ENCODE data around the gene PEX5L. TPM values are rescaled to one million over a fixed set of nuclear protein-coding genes. Genes with fewer than 3 reads are reported as not detected.

The PEX5L gene
- total and polyA plus RNA-seq, 2 donors (not counting 1 experiment from before 2014, with no cell fraction given), result not detected

- H3K9ac ChIP-seq (ENCODE audit: low read length), result no peak overlapping the region
- H3K36me3 ChIP-seq (replicated peaks in 1 of 2; ENCODE audit: control extremely low read depth in 1 of 2, control insufficient read depth in 1 of 2, extremely low read depth in 1 of 2, insufficient read depth in 2 of 2, low read length in 1 of 2), result no peaks in the 10 kb centered on the region
- Mint-ChIP-seq H3K9me3 (ENCODE audit: insufficient read depth) (no peaks in the 10 kb centered on the region), H3K4me1 (no peaks in the 10 kb centered on the region), H3K27ac (no peak overlapping the region), H3K4me3 (no peak overlapping the region), H3K27me3 (peaks cover 33% of the 10 kb centered on the region)
- H3K4me1 ChIP-seq (ENCODE audit: control insufficient read depth in 2 of 2, insufficient read depth in 2 of 2, low read length in 2 of 2), result no peaks in the 10 kb centered on the region
- no CpG with 5 or more reads among the region's 3 CpGs for WGBS (ENCODE audit: insufficient coverage)
- no peak for DNase-seq
- intact Hi-C loops (cut with micrococcal nuclease), result no loop called here
- ChIA-PET POLR2A (no interaction called here), CTCF (no interaction called here)
- TF ChIP-seq CTCF (IDR thresholded peaks at IDR 0.05), result no peak
- TF ChIP-seq EZH2 (IDR thresholded peaks at IDR 0.05; ENCODE audit: borderline replicate concordance, insufficient read depth, low read depth, low read length, poor library complexity, severe bottlenecking), result no peak
- no peak overlapping the region for H2AFZ ChIP-seq (ENCODE audit: insufficient read depth, low read depth, low read length, poor library complexity, severe bottlenecking)
- ATAC-seq (ENCODE audit: low read depth), result no peak
- no peaks in the 10 kb centered on the region for H3K79me2 ChIP-seq (ENCODE audit: control insufficient read depth, insufficient read depth, low read length)
- H3K4me2 ChIP-seq (replicated peaks; ENCODE audit: low read depth, low read length, poor library complexity, severe bottlenecking), result no peak overlapping the region
- H3K27ac ChIP-seq (ENCODE audit: low read length in 2 of 2), result no peak overlapping the region
- H3K27me3 ChIP-seq (replicated peaks in 1 of 4; ENCODE audit: control extremely low read depth in 1 of 4, control insufficient read depth in 3 of 4, insufficient read depth in 4 of 4, low read length in 3 of 4), result peaks cover 0 to 5% (median 0%) of the 10 kb centered on the region in 4 experiments
- H4K20me1 ChIP-seq (ENCODE audit: control insufficient read depth, insufficient read depth, low read length, poor library complexity, severe bottlenecking), result no peaks in the 10 kb centered on the region
- H3K9me3 ChIP-seq (ENCODE audit: control extremely low read depth in 1 of 3, control insufficient read depth in 2 of 3, insufficient read depth in 1 of 3, low read length in 2 of 3), result no peaks in the 10 kb centered on the region
- no peak overlapping the region for H3K4me3 ChIP-seq (ENCODE audit: control extremely low read depth in 1 of 5, extremely low read depth in 1 of 5, insufficient read depth in 1 of 5, low read depth in 2 of 5, low read length in 4 of 5)
These were observed 114.8 kb downstream of the PEX5L start for GRCh38 chr3:179921951-179922350.

GRCh38 chr3:179921500-179921899 lies 115.2 kb downstream of the PEX5L start:
- Mint-ChIP-seq H3K27ac (no peak overlapping the region), H3K9me3 (ENCODE audit: insufficient read depth) (no peaks in the 10 kb centered on the region), H3K4me1 (no peaks in the 10 kb centered on the region), H3K27me3 (peaks cover 31% of the 10 kb centered on the region), H3K4me3 (no peak overlapping the region)
- H4K20me1 ChIP-seq (ENCODE audit: control insufficient read depth, insufficient read depth, low read length, poor library complexity, severe bottlenecking), result no peaks in the 10 kb centered on the region
- intact Hi-C loops (cut with micrococcal nuclease), result no loop called here
- TF ChIP-seq CTCF (IDR thresholded peaks at IDR 0.05) (no peak), EZH2 (IDR thresholded peaks at IDR 0.05; ENCODE audit: borderline replicate concordance, insufficient read depth, low read depth, low read length, poor library complexity, severe bottlenecking) (no peak)
- H3K4me1 ChIP-seq (ENCODE audit: control insufficient read depth in 2 of 2, insufficient read depth in 2 of 2, low read length in 2 of 2), result no peaks in the 10 kb centered on the region
- no peak overlapping the region for H2AFZ ChIP-seq (ENCODE audit: insufficient read depth, low read depth, low read length, poor library complexity, severe bottlenecking)
- CTCF ChIA-PET, result no interaction called here
- no peak for ATAC-seq (ENCODE audit: low read depth)
- no peaks in the 10 kb centered on the region for H3K9me3 ChIP-seq (ENCODE audit: control extremely low read depth in 1 of 3, control insufficient read depth in 2 of 3, insufficient read depth in 1 of 3, low read length in 2 of 3)
- H3K9ac ChIP-seq (ENCODE audit: low read length), result no peak overlapping the region
- WGBS (ENCODE audit: insufficient coverage), result 47% methylated on average over 2 of the region's 4 CpGs
- DNase-seq, result no peak
- no peaks in the 10 kb centered on the region for H3K79me2 ChIP-seq (ENCODE audit: control insufficient read depth, insufficient read depth, low read length)
- H3K27ac ChIP-seq (ENCODE audit: low read length in 2 of 2), result no peak overlapping the region
- H3K4me3 ChIP-seq (ENCODE audit: control extremely low read depth in 1 of 5, extremely low read depth in 1 of 5, insufficient read depth in 1 of 5, low read depth in 2 of 5, low read length in 4 of 5), result no peak overlapping the region
- H3K4me2 ChIP-seq (replicated peaks; ENCODE audit: low read depth, low read length, poor library complexity, severe bottlenecking), result no peak overlapping the region
- H3K36me3 ChIP-seq (replicated peaks in 1 of 2; ENCODE audit: control extremely low read depth in 1 of 2, control insufficient read depth in 1 of 2, extremely low read depth in 1 of 2, insufficient read depth in 2 of 2, low read length in 1 of 2), result no peaks in the 10 kb centered on the region
- POLR2A ChIA-PET, result no interaction called here
- H3K27me3 ChIP-seq (replicated peaks in 1 of 4; ENCODE audit: control extremely low read depth in 1 of 4, control insufficient read depth in 3 of 4, insufficient read depth in 4 of 4, low read length in 3 of 4), result peaks cover 0 to 5% (median 0%) of the 10 kb centered on the region in 4 experiments
